GM19324 (cell line): Measurements from ENCODE around the gene TSGA10IP.

ENCODE experiments used
- ATAC-seq: cut with Tn5 transposase; IDR thresholded peaks from one replicate; pipeline ENCODE4 v1.9.1; 2021; ENCODE audit warnings: mild to moderate bottlenecking, moderate library complexity; ENCODE audit not compliant: unreplicated experiment, low FRiP score

Gene TSGA10IP

DNA sequence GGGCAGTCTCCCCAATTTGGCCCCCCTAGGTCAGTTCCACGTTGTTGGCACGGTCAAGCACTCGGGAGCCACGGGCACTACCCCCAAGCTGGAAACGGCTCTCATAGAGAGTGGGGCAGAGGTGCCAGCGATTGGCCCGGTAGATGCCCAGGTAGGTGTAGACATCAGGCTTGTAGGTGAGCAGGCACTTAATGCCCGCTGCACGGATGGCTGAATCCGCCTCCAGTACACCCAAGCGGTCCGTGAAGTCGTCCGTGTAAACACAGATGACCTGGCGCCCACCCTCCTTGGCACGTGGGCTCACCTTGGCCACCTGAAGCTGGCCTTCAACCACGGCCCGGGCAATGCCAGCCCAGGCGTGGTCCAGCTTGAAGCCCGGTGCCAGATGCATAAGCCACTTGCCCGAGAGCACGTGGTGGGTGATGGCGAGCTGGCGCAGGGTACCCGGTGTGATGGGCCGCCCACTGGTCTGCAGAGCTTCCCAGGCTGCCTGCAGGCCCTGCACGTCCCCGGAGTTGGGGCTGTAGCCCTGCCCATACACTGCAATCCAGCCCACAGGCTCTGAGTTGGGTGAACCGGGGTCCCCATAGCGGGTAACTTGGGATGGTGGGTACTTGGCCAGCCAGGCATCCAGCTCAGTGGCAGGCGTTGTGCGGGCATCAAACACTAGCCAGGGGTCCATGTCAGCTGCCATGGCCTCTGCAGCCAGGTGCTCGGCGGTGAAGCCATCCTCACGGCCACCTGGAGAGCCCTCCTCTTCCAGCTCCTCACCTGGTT is 27.7 kb upstream of the TSGA10IP start:
- ATAC-seq, result no peak

DNA sequence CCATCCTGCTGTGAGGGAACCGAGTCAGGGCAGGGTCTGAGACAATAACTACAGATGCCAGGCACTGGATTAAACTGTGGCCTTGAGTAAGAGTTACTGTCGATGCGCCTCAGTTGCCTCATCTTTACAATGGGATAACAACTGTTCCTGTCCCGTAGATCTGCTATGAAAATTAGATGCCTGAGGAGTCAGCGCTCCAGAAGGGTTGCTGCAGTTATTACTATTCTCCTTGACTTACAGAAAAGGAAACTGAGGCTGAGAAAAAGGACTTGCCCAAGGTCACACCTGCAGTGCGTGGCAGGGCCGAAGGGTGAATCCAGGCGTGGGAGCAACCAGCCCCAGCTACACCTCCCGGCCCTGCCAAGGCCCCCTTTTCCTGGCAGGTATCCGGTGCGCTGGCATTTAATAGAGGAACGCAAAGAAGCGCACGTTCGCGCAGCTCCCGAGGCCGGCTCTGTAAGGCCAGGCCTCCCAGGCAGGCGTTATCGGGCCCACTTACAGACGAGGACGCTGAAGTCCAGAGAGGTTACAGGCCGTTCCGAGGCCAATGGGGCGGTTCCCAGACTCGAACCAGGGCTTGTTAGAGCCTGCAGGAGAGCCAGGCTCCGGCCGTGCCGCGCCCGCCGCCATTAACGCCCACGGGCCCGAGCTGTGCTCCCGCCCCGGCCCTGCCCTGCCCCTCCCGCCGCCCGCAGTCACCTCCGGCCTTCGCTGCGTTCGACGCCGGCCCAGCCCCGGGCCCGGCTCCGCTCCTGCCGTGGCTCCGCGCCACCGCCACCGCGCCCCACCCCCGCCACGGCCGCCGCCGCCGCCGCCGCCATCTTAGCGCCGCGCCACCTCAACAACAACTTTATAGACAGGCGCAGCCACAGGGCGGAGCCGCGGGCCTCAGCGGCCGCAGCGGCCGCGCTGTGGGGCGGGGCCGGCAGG is 26.8 kb upstream of the TSGA10IP start, which contains the start of gene C11orf68:
C11orf68 (minus strand) TSS at position 852 of the 930 bp plus-strand sequence; CDS start at position 821, 31 bp downstream.
- peak; percentile 61 for ATAC-seq

DNA sequence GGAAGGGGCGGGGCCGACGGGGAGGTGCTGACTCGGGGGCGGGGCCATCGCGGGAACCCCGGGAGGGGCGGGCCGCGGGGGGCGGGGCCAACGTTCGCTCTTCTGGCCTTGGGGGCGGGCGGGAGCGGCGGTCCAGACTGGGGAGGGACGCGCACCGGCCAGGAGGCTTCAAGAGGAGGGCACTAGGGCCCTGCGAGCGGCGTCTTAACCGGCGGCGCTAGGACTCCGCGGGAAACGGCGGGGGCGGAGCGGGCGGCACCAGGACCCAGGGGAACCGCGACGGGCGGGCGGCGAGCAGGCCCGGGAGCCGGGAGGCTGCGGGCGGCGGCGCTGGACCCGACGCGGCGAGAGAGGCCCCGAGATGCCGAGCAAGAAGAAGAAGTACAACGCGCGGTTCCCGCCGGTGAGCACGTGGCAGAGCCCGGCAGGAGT is 26.1 kb upstream of the TSGA10IP start, which contains the start of gene DRAP1:
DRAP1 (plus strand) TSS at position 286 of the 432 bp plus-strand sequence; CDS start at position 362, 76 bp downstream.
- ATAC-seq, result peak; percentile 86

DNA sequence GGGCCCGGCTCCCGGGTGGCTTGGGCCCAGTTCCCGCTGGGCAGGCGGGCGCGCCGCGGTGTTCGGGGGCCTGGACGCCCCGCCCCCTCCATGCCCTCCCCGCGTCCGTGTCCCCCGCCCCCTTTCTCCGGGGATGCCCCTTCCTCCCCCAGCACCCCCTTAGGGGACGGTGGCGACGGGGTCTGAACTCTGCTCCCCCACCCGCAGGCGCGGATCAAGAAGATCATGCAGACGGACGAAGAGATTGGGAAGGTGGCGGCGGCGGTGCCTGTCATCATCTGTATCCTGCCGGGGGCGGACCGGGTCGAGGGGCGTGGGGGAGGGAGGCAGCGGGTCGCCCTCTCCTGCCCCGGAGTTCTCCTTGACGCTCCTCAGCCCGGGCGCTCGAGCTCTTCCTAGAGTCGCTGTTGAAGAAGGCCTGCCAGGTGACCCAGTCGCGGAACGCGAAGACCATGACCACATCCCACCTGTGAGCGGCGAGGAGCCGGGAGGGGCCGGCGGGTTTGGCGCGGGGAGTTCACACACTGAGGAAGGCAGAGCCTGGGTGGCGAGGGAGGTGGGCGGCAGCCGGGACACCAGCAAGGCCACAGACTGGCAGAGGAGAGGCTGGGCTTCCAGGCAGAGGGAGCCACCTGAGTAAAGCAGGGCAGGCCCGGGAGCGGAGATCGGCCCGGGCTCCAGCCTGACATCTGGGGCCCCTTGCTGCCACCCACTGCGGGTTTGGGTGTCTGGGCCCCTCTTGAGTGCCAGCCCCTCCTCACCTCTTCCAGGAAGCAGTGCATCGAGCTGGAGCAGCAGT is 25.5 kb upstream of the TSGA10IP start:
- ATAC-seq, result peak; percentile 51

DNA sequence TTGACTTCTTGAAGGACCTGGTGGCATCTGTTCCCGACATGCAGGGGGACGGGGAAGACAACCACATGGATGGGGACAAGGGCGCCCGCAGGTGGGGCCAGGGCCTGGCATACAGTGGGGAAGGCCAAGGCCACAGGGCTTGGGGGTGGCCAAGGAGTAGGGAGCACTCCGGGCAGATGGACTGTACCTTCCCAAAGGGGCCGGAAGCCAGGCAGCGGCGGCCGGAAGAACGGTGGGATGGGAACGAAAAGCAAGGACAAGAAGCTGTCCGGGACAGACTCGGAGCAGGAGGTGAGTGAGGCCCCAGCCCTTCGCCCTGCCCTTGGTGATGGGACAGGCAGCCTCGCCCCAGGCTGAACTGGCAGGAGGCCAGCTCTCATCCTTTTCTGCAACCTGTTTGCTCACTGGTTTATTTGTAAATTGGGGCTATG is 24.9 kb upstream of the TSGA10IP start:
- ATAC-seq, result no peak

DNA sequence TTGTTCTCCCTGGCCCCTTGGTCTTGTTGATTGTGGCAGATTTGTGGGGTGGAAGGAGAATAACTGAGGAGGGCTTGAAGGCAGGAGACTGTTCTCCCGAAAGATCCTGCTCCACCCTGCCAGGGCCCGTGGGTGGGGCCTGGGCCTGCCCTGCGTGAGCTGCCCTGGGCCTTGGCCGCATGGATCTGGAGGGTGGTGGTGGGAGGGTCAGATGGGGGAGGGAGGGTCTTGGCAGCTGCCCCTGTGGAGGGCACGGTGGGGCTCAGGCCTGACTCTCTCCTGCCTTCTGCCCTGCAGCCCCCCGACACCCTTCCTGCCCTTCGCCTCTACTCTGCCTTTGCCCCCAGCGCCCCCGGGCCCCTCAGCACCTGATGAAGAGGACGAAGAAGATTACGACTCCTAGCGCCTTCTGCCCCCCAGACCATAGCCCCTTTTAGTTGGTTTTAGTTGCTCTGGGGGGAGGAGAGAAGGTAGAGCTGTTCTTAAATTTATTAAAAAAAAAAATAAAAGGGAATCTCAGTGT is 24.2 kb upstream of the TSGA10IP start:
- no peak for ATAC-seq

DNA sequence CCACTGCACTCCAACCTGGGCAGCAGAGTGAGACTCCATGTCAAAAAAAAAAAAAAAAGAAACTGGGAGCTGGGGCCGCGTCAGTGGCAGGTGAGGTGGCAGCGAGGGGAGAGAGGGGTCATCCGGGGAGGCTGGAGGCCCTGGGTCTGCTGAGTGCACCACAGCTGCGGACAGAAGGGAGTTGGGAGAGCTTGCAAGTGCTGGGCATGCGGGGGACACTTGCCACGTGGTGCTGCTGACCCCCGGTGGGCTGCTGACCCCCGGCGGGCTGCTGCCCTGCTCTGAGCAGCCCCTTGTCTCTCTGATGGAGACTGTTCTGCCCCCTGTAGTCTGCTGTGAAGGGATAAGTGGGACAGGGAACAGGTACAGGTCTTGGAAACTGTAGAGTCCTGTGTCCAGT is 23.4 kb upstream of the TSGA10IP start:
- no peak for ATAC-seq

DNA sequence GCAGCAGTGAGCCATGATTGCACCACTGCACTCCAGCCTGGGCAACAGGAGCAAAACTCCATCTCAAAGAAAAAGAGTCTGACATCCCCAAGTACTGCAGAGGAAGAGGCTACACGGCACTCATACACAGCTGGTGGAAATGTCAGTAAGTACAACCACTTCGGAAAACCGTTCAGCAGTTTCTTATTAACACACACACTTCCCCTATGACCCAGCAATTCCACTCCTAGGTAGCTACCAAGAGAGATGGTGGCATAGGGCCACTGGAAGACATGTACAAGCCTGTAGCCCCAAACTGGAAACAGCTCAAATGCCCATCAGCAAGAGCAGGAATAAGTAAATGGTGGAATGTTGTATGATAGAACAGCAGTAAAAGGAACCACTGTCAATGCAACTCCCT is 22.7 kb upstream of the TSGA10IP start:
- ATAC-seq, result no peak

DNA sequence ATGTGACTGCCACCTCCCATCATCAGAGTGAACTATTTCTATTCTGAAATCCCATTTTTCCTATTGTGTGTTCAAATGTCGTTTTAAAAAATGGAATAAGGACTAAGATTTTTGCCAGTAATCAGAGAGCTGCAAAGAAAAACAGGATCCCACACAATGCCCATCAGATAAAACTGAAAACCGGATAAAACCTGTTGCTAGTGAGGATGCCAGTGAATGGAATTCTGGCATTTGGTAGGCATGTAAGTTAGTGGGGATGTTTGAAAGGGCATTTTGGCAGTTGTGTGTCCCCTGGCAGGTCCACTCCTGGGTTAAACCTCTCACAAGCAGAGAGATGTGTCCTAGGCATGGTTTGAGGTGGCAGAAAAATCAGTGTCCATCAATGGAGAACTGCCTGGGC is 19.9 kb upstream of the TSGA10IP start:
- ATAC-seq, result no peak

DNA sequence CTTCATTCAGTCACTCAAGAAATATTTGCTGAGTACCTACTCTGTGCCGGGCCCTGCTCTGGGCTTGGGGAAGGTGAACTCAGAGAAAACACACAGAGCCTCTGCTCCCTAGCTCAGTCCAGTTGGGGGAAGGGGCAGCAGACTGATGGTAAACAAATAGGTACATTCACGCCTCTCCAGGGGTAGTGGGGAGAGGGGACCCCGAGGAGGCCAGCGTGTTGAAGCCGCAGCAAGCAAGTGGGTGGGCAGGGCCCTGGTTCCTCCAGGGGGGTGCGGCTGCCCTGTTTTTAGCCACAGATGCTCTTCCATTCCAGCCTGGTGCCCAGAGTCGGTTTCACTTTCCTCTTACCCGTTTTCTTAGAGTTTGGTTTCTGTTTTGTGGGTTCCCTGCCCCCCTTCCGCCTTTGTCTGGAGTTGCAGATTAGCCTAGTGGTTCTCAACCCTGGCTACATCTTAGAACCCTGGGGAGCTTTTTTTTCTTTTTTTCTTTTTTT is 17.3 kb upstream of the TSGA10IP start:
- no peak for ATAC-seq

DNA sequence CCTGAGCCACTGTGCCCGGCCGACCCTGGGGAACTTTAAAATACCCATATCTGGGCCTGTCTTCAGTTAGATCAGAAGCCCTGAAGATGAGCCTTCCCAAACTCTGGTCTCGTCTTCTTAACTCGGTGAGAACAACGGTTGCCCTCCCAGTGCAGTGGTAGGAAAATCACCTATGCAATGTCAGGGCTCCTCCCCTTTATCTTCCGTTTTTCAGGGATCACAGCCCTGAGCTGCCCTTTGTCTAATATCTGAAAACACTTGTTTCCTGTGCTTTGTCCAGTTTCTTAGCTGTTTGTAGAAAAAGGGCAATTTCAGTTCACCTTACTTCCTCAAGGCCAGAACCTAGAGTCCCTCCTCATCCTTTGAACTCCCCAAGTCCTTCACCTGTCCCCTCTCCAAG is 16.6 kb upstream of the TSGA10IP start:
- ATAC-seq, result no peak

DNA sequence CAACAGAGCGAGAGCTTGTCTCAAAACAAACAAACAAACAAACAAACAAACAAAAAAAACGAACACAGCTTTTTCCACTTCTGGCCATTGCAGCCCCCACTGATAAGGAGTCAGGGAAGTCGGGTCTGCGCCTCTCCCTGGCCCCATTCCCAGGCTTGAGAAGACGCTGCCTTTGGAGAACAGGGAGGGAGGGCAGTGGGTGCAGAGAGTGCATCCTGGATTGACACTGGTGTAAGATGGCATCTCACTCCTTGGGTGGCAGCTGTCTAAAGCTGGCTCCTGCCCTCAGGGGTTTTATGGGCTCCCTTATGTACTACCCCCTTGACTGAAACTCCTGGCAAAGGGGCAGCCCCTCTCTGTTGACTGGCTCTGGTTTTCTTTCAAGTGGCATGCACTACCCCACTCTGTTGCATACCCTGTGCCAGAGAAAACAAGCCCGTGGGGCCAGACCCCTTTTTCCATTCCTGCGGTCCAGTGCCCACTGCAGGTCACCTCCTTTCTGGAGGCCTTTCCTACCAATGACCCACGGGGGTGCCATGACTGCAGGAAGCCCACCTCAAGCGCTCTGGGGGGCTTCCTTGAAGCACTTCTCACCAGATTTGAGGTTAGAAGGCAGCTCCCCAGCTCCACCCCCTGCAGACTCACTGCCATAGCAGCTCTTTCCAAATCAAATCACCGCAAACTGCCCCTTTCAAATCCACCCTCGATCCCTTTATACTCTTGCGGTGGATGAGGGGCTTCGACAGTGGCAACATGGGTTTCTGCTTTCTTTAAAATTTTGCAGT is 13.3 kb upstream of the TSGA10IP start:
- no peak for ATAC-seq

DNA sequence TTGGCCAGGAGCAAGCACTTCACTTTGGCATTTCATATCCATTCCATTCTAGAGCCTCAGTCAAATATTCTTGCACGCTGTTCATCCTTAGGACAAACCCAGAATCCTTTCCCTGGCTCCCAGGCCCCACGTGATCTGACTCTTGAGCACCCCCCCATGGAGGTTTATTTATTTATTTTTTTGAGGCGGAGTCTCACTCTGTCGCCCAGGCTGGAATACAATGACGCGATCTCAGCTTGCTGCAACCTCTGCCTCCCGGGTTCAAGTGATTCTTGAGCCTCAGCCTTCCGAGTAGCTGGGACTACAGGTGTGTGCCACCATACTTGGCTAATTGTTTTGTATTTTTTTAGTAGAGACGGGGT is 12.7 kb upstream of the TSGA10IP start:
- no peak for ATAC-seq

DNA sequence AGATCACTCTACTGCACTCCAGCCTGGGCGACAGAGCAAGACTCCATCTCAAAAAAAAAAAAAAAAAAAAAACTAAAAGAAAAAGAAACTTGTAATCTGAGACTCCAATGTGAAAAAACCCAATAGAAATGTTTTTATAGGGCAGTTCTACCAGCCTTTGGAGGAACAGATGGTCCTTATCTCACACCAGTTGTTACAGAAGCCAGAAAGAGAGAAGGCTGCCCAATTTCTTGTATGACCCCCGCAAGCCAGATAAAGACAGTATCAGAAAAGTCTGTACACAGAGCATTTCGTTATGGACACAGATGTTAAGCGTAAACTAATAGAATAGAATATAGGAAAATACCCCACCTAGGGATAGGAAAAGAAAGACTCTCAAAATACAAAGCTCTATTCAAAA is 11.3 kb upstream of the TSGA10IP start:
- no peak for ATAC-seq

DNA sequence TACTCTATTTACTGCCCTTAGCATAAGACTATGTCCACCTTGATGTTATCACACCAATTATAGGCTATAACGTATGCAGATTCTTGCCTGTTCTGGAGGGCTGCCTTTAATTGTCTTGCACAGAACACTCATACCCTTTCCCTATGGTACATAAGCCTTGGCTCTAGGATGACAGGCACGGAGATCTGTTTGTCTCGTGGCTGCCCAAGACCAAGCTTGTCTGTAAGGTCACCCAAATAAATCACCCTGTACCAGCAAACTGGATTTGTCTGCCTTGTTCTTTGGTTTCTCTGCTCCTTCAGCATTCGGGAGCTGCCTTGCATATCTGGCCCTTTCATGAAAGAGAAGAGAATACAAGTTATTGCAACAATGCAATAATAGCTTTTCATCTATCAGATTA is 7.5 kb upstream of the TSGA10IP start:
- no peak for ATAC-seq

DNA sequence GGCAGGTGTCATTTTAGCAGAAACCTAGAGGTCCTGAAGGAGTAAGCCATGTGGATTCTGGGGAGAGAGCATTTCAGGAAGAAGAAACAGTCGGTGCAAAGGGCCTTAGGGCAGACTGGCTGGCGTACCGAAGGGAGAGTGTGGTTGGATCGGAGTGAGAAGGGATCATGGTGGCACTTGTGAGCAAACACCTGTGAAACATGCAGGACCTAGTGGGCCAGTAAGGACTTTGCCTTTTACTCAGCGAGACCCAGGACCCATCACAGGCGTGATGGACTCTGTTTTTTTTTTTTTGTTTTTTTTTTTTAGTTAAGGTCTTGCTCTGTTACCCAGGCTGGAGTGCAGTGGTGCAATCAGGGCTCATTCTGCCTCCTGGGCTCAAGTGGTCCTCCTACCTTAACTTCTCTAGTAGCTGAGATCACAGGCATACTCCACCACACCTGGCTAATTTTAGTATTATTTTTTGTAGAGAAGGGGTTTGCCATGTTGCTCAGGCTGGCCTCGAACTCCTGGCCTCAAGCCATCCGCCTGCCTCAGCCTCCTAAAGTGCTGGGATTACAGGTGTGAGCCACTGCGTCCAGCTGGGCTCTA is 3.5 kb upstream of the TSGA10IP start:
- no peak for ATAC-seq

DNA sequence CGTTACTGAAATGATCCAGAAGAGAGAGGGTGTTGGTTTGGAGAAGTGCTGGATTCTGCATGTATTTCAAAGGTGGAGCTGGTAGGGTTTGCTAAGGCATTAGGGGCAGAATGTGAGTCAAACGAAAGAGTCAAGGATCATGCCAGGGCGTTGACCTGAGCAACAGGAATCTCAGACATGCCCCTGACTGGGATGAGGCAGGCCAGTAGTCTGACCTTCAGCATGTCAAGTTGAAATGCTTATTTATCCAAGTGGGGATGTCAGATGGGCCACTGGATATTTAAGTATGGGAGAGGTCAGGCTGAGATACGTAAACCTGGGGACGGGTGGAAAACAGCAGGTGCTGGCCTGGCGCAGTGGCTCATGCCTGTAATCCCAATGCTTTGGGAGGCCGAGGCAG is 2.7 kb upstream of the TSGA10IP start:
- ATAC-seq, result no peak

DNA sequence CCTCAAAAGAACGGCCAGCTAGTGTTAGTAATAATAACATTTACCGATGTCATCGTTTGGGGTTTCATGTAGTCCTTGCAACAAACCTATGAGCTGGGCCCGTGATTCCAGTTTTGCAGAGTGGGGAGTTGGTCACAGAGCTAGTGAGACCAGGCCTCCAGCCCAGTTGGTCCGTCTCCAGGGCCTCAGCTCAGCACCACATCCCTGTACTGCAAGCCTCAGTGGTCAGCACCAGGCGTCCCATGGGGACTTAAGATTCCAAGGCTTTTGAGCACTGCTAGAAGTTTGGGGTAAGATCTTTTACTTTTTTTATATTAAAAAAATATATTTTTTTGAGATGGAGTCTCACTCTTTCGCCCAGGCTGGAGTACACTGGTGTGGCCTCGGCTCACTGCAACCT is 1.1 kb upstream of the TSGA10IP start:
- ATAC-seq, result no peak

DNA sequence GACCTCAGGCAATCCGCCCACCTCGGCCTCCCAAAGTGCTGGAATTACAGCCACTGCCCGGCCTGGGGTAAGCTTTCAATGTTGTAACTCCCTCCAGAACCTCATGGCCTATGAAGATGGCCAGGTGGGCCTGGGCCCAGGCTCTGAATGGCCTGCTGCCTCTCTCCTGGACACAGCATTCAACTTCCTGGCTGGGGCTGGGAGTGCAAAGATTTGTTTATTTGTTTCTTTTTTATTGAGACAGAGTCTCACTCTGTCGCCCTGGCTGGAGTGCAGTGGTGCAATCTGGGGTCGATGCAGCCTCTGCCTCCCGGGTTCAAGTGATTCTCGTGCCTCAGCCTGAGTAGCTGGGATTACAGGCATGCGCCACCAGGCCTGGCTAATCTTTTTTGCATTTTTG is 513 bp upstream of the TSGA10IP start:
- ATAC-seq, result no peak
